Stomach (tissue), 9 donors: ENCODE results near the gene KCNJ4. TPM values are rescaled to one million over a fixed set of nuclear protein-coding genes. Genes with fewer than 3 reads are reported as not detected.
A peak's percentile ranks its signal among the peaks of the same experiment; 100 is the strongest.

Experiments used
- DNase-seq, 2 donors: peaks; one replicate each; pipeline versions ENCODE4 v3.0.0 to v3.0.0-alpha.2; 2013 to 2019
- H3K27ac ChIP-seq, 5 donors: fragments of 200-600 bp in 4 of 5; sonication (generic) in 4 of 5; one replicate each; pipeline ENCODE4 v1.5.1; 2013 to 2019; ENCODE audit warnings: mild to moderate bottlenecking in 1 of 5, moderate library complexity in 1 of 5
- H3K27me3 ChIP-seq, 3 donors: fragments of 200-600 bp; sonication (generic); one replicate each; pipeline ENCODE4 v1.5.1; 2017 to 2019; ENCODE audit warnings: mixed run types in 1 of 3
- H3K36me3 ChIP-seq, 4 donors: fragments of 200-600 bp; sonication (generic); 1 replicate in 3 of 4; 2 replicates in 1 of 4; pipeline ENCODE4 v1.5.1; 2016 to 2019
- H3K4me1 ChIP-seq, 4 donors: fragments of 200-600 bp; sonication (generic); one replicate each; pipeline ENCODE4 v1.5.1; 2016 to 2019
- H3K4me3 ChIP-seq, 4 donors: fragments of 200-600 bp; sonication (generic) in 3 of 4; one replicate each; pipeline ENCODE4 v1.5.1; 2016 to 2019; ENCODE audit warnings: mild to moderate bottlenecking in 1 of 4
- H3K9me3 ChIP-seq, 4 donors: fragments of 200-600 bp; sonication (generic); one replicate each; pipeline ENCODE4 v1.5.1; 2016 to 2019
- EP300 ChIP-seq: sonication (generic); formaldehyde crosslinking; IDR thresholded peaks from one replicate; pipeline ENCODE4 v1.6.1; 2017; ENCODE audit warnings: antibody characterized with exemption
- POLR2A ChIP-seq, 4 donors: fragments of 450-650 bp; IDR thresholded peaks; one replicate each; pipeline ENCODE4 v1.6.1; 2016; ENCODE audit warnings: antibody characterized with exemption in 4 of 4, control low read depth in 2 of 4, mild to moderate bottlenecking in 1 of 4, moderate library complexity in 1 of 4
- POLR2AphosphoS5 ChIP-seq, 3 donors: sonication (generic); formaldehyde crosslinking; IDR thresholded peaks; one replicate each; pipeline ENCODE4 v1.6.1; 2016; ENCODE audit warnings: antibody characterized with exemption in 3 of 3
- WGBS, 5 donors: extraction: QIAGEN DNeasy Blood & Tissue Kit in 3 of 5; methylation state at CpG; one replicate each; pipeline versions ENCODE4 v1.1.5 to v1.1.7; 2013 to 2018; 5-methylcytosine and 5-hydroxymethylcytosine counted together
- intact Hi-C: fragments of 100-400 bp; cut with DNase I; formaldehyde crosslinking; loops from one replicate; pipeline ENCODE4 v1.15.1; 2023; ENCODE audit warnings: low total_unique reads
- polyA plus RNA-seq, 3 donors: library from polyadenylated mRNA; stranded (reverse); fragments of 200-250 nt; gene quantifications; one replicate each; pipeline ENCODE4 v1.2.3, GENCODE V29; 2013
- total RNA-seq, 5 donors: library from RNA; depleted of rRNA; stranded (reverse); fragments of >200 nt; gene quantifications; one replicate each; pipeline versions ENCODE4 v1.1.0 to v1.2.3, GENCODE V29; 2014 to 2016
- TF ChIP-seq, protein P1 (sequence below), 7 experiments: fragments of 450-650 bp in 4 of 7; fragments of 200-600 bp in 3 of 7; sonication (generic) in 3 of 7; IDR thresholded peaks; one replicate each; pipeline ENCODE4 v1.5.1; 2016 to 2019; ENCODE audit warnings: antibody characterized with exemption in 7 of 7, control low read depth in 2 of 7, mild to moderate bottlenecking in 1 of 7
- donor health status: healthy with polysubstance abuse.
- donor health status: Bipolar disorder and iron deficiency.
- donor health status: healthy.

KCNJ4 gene
- total and polyA plus RNA-seq, 8 donors, result not detected

DNA sequence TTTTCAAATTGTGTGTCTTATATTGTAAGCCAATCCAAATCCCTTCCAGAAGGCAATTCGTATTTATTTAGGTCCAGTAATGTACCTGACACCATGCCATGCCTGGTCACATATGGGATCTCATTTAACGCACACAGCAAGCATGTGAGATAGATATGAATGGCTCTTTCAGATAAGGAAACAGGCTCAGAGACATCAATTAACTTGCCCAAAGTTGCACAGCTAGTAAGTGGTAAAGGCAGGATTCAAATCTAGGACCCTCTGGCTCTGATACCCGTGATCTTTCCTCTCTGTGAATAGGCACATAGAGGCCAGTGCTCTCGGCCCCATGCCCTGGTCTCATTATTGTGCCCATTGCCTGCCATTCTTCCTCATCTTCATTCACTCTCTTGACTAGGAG lies 34.3 kb downstream of the KCNJ4 start:
- Histone ChIP-seq H3K27me3 (no peaks in the 10 kb centered on the region), H3K4me3 (no peak overlapping the region)
- no peak for TF ChIP-seq POLR2AphosphoS5 (IDR thresholded peaks at IDR 0.05)
- no peak for TF ChIP-seq POLR2A (IDR thresholded peaks at IDR 0.05)
- no peak for TF ChIP-seq EP300
- TF ChIP-seq, protein P1, sequence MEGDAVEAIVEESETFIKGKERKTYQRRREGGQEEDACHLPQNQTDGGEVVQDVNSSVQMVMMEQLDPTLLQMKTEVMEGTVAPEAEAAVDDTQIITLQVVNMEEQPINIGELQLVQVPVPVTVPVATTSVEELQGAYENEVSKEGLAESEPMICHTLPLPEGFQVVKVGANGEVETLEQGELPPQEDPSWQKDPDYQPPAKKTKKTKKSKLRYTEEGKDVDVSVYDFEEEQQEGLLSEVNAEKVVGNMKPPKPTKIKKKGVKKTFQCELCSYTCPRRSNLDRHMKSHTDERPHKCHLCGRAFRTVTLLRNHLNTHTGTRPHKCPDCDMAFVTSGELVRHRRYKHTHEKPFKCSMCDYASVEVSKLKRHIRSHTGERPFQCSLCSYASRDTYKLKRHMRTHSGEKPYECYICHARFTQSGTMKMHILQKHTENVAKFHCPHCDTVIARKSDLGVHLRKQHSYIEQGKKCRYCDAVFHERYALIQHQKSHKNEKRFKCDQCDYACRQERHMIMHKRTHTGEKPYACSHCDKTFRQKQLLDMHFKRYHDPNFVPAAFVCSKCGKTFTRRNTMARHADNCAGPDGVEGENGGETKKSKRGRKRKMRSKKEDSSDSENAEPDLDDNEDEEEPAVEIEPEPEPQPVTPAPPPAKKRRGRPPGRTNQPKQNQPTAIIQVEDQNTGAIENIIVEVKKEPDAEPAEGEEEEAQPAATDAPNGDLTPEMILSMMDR (IDR thresholded peaks at IDR 0.05), result no peak

DNA sequence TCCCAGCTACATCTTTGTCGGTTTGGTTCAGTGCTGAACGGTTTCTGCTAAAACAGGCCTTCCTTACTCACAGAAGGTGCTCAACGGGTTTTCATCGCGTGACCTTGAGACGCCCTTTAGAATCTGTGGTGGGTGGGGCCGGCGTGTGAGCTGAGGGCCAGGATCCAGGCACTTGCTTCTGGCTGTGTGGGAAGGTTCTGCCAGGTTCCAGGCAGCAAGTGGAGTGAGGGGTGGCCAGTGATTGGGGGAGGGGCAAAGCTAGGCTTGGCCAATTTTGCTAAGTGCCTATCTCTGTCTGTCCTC lies 35.2 kb downstream of the KCNJ4 start:
- no peaks in the 10 kb centered on the region for H3K27me3 ChIP-seq
- no peak overlapping the region for H3K4me3 ChIP-seq
- WGBS, 5 donors, result 46 to 77% (median 57%) methylated on average over 3 to 8 of the region's 8 CpGs
- TF ChIP-seq POLR2A (IDR thresholded peaks at IDR 0.05) (no peak), POLR2AphosphoS5 (IDR thresholded peaks at IDR 0.05) (no peak), EP300 (no peak)
- TF ChIP-seq, protein P1 (IDR thresholded peaks at IDR 0.05), result no peak
- no peaks in the 10 kb centered on the region for H3K36me3 ChIP-seq
- peak in 1 of 2 donors; percentile 49 for DNase-seq
- intact Hi-C loops, result no loop called here
- H3K4me1 ChIP-seq, result no peaks in the 10 kb centered on the region
- no peak overlapping the region for H3K27ac ChIP-seq
- no peaks in the 10 kb centered on the region for H3K9me3 ChIP-seq

More for the DNA sequence above, 34.3 kb downstream of the KCNJ4 start:
- Histone ChIP-seq H3K9me3 (no peaks in the 10 kb centered on the region), H3K27ac (no peak overlapping the region), H3K4me1 (no peaks in the 10 kb centered on the region), H3K36me3 (no peaks in the 10 kb centered on the region)
- WGBS, 5 donors, result 89 to 95% (median 92%) methylated on average over 4 of the region's 4 CpGs
- no peak for DNase-seq
- intact Hi-C loops, result no loop called here

DNA sequence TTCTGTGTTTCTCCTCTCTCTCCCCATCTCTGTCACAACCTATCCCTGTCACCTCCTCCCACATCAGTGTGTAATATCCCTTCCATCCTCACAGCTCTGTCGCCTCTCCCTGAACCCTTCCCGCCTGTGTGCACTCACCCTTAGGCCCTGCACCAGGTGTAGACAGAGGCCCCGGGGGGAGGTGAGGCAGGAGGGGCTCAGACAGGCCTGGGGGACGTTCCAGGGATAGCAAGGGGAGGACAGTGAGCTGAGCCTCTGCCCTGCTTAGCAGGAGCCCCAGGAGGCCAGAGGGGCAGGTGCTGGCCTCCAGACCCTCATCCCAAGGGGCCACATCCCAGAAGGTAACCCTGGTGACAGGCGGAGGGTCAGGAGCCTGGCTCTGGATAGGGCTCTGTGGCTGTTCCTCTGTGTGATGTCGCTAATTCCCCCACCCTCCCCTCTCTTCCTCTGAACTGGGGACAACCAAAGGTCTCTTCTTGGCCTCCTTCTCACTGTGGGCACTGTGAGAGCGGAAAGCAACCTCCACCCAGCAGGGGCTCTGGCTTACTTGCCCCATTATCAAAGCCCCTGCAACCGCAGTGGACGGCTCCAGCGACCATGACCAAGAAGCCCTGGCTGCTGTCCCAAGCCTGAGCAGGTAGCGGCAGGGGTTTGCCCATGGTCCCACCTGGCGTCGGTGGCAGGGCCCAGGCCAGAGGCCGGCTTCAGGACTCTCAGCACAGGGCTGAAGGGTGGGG lies 35.7 kb downstream of the KCNJ4 start:
- no peaks in the 10 kb centered on the region for H3K9me3 ChIP-seq
- TF ChIP-seq POLR2AphosphoS5 (IDR thresholded peaks at IDR 0.05) (no peak), POLR2A (IDR thresholded peaks at IDR 0.05) (no peak), EP300 (no peak)
- TF ChIP-seq, protein P1 (IDR thresholded peaks at IDR 0.05), result no peak
- 79 to 87% (median 80%) methylated on average over 11 to 14 of the region's 14 CpGs for WGBS, 5 donors
- H3K4me3 ChIP-seq, result no peak overlapping the region
- H3K36me3 ChIP-seq, result no peaks in the 10 kb centered on the region
- H3K27me3 ChIP-seq, result no peaks in the 10 kb centered on the region
- H3K27ac ChIP-seq, result no peak overlapping the region
- H3K4me1 ChIP-seq, result no peaks in the 10 kb centered on the region
- no peak for DNase-seq
- intact Hi-C loops, result no loop called here

DNA sequence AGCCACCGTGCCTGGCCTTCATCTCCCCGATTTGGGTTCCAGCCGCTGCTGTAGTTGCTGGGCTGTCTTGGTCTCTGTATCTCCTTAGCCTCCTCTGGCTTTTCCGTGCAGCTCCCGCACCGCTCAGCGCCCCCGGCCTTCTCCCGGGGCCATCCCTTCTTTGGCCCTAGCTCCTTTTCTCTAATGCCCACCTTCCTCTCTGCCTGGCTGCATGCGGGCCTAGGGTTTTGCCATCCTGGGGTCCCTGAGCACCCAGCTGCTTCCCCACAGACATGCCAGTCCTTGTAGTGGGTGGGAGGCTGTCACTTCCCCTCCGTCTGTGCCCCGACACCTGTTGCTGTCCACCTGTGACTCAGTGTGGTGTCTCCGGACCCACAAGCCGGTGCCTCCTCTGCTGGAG lies 36.4 kb downstream of the KCNJ4 start:
- TF ChIP-seq POLR2AphosphoS5 (IDR thresholded peaks at IDR 0.05) (no peak), EP300 (no peak), POLR2A (IDR thresholded peaks at IDR 0.05) (no peak)
- TF ChIP-seq, protein P1 (IDR thresholded peaks at IDR 0.05), result no peak
- WGBS, 5 donors, result 88 to 92% (median 90%) methylated on average over 14 of the region's 14 CpGs
- H3K36me3 ChIP-seq, result no peaks in the 10 kb centered on the region
- H3K9me3 ChIP-seq, result no peaks in the 10 kb centered on the region
- no peak overlapping the region for H3K4me3 ChIP-seq
- H3K4me1 ChIP-seq, result no peaks in the 10 kb centered on the region
- H3K27ac ChIP-seq, result no peak overlapping the region
- no peak for DNase-seq
- intact Hi-C loops, result no loop called here
- H3K27me3 ChIP-seq, result no peaks in the 10 kb centered on the region
